ENCODE data around the gene RLF. TPM values are rescaled to one million over a fixed set of nuclear protein-coding genes. Genes with fewer than 3 reads are reported as not detected.

Gene RLF
- total and polyA plus RNA-seq, 2 of the 8 experiments (the other 6 are each of a cell fraction or from before 2014, with no cell fraction given), result 4.2 to 18.0 TPM

DNA sequence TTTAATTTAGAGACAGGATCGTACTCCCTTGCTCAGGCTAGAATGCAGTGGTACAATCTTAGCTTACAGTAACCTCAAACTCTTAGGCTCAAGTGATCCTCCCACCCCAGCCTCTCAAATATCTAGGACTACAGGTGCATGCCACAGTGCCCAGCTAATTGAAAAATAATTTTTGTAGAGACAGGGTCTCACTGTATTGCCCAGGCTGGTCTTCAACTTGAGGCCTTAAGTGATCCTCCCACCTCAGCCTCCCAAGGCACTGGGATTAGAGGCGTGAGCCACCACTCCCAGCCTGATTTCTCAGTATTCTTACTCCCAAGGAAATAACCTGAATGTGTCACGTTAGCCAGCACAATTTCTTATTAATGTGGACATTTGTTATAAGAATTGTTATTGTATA is 9.8 kb downstream of the RLF start:
- no peak overlapping the region for H2AK5ac ChIP-seq (ENCODE audit: low read depth, low read length)
- H2AFZ ChIP-seq (ENCODE audit: low read length), result no peak overlapping the region
- no peak overlapping the region for H3K4ac ChIP-seq (replicated peaks; ENCODE audit: insufficient read length, low read depth, low read length)
- no peak overlapping the region for H3K9ac ChIP-seq (replicated peaks in 1 of 4; ENCODE audit: extremely low read depth in 1 of 4, low read depth in 3 of 4, low read length in 3 of 4)
- FAIRE-seq (no peak), DNase-seq (ENCODE audit: low read depth in 1 of 2, low spot score in 2 of 2) (no peak)
- peaks cover 11 to 94% of the 10 kb centered on the region in 2 experiments for H3K79me2 ChIP-seq (ENCODE audit: control insufficient read depth in 1 of 2, insufficient read depth in 2 of 2, low read length in 2 of 2)
- H3K4me3 ChIP-seq (ENCODE audit: extremely low read depth in 1 of 4, insufficient read depth in 2 of 4, low read depth in 3 of 4, low read length in 4 of 4), result no peak overlapping the region
- ChIA-PET POLR2A (ENCODE audit: partially characterized antibody) (interaction anchor here (1.5 kb wide), 1 partner anchor 10 kb away, joined by 6 read pairs; the partner anchor contains the start of gene RLF), CTCF (ENCODE audit: partially characterized antibody) (interaction anchor here (0.7 to 2.3 kb wide), 11 partner anchors 12 to 144 kb away, joined by 3 to 11 read pairs (median 4); no protein-coding TSS in a partner anchor)
- H3K4me2 ChIP-seq (ENCODE audit: insufficient read depth in 1 of 2, low read depth in 2 of 2, low read length in 2 of 2), result no peak overlapping the region
- no peaks in the 10 kb centered on the region for H3K27me3 ChIP-seq (replicated peaks in 1 of 4; ENCODE audit: control insufficient read depth in 3 of 4, extremely low read depth in 1 of 4, insufficient read depth in 3 of 4, low read length in 3 of 4)
- no peak overlapping the region for H2BK5ac ChIP-seq (ENCODE audit: low read depth, low read length)
- no peaks in the 10 kb centered on the region for H3K36me3 ChIP-seq (ENCODE audit: control insufficient read depth in 2 of 4, insufficient read depth in 4 of 4, low read length in 3 of 4)
- no peak overlapping the region for H3K27ac ChIP-seq (ENCODE audit: low read depth, low read length)
- H3K79me1 ChIP-seq (ENCODE audit: low read depth, low read length), result peaks cover 9% of the 10 kb centered on the region
- H2BK20ac ChIP-seq (ENCODE audit: low read length), result no peak overlapping the region
- H3K4me1 ChIP-seq (replicated peaks in 1 of 4; ENCODE audit: control insufficient read depth in 3 of 4, insufficient read depth in 4 of 4, low read length in 3 of 4), result no peaks in the 10 kb centered on the region
- no peaks in the 10 kb centered on the region for H3K23me2 ChIP-seq (ENCODE audit: low read depth, low read length)
- no peak overlapping the region for H2BK15ac ChIP-seq (ENCODE audit: low read length)
- H2BK12ac ChIP-seq (ENCODE audit: low read depth, low read length), result no peak overlapping the region
- H4K8ac ChIP-seq (ENCODE audit: extremely low read depth, insufficient read depth, low read length), result no peak overlapping the region
- no peak overlapping the region for H4K5ac ChIP-seq (ENCODE audit: insufficient read length, low read depth, low read length)
- peaks cover 8 to 9% of the 10 kb centered on the region in 2 experiments for H4K20me1 ChIP-seq (replicated peaks in 1 of 2; ENCODE audit: control insufficient read depth in 1 of 2, insufficient read depth in 2 of 2, low read length in 2 of 2)
- H3K14ac ChIP-seq (ENCODE audit: insufficient read length), result no peak overlapping the region
- no peak overlapping the region for H3K56ac ChIP-seq (replicated peaks; ENCODE audit: insufficient read length, low read depth, low read length)
- H2BK120ac ChIP-seq (replicated peaks; ENCODE audit: low read depth, low read length), result no peak overlapping the region
- WGBS, 2 experiments (ENCODE audit: extremely low coverage in 1 of 2, insufficient coverage in 1 of 2, insufficient read length in 1 of 2, insufficient replicate concordance in 2 of 2, low coverage in 1 of 2, low lambda C conversion rate in 2 of 2, missing lambda C conversion rate in 1 of 2), result 88% methylated on average over 3 of the region's 3 CpGs; no CpG with 5 or more reads in 1 of the 2 experiments
- no peaks in the 10 kb centered on the region for H3K9me3 ChIP-seq (ENCODE audit: insufficient read depth in 2 of 2, low read depth in 1 of 2, low read length in 1 of 2)
- no peak overlapping the region for H3K18ac ChIP-seq (ENCODE audit: extremely low read depth, low read length)
- H3K23ac ChIP-seq (ENCODE audit: insufficient read length), result no peak overlapping the region
- H4K91ac ChIP-seq (replicated peaks; ENCODE audit: insufficient read length, low read length), result no peak overlapping the region
- TF ChIP-seq SP1 (IDR thresholded peaks at IDR 0.05; ENCODE audit: low read depth, low read length), result no peak
- TF ChIP-seq KDM5A (IDR thresholded peaks at IDR 0.05; ENCODE audit: low read length), result no peak
- no peak for TF ChIP-seq GABPA (IDR thresholded peaks at IDR 0.05; ENCODE audit: borderline replicate concordance, insufficient read depth, low read length)
